Endothelial cell of umbilical vein (primary cell): ENCODE results near the gene UVSSA. TPM values are rescaled to one million over a fixed set of nuclear protein-coding genes. Genes with fewer than 3 reads are reported as not detected.

Experiments
- BruUV-seq: library from RNA; stranded (reverse); fragments of 400-500 nt; replicated peaks from 2 replicates; lab custom pipeline; 2021; lab: Mats Ljungman, UMichigan
- CTCF ChIA-PET: fragments of 300-600, 350-600 bp; sonication (Branson Sonifier 250); formaldehyde crosslinking; loops from one replicate; lab custom pipeline; 2021; ENCODE audit warnings: antibody characterized with exemption, inconsistent platforms; lab: Charles Lee
- POLR2A ChIA-PET: fragments of 300-600, 350-600 bp; sonication (Branson Sonifier 250); formaldehyde crosslinking; loops from one replicate; lab custom pipeline; 2021; ENCODE audit warnings: antibody characterized with exemption, inconsistent platforms; lab: Charles Lee
- DNase-seq: peaks from one replicate; pipeline ENCODE4 v3.0.0-alpha.2; 2011; ENCODE audit warnings: low read depth, low spot score
- FAIRE-seq: peaks from 2 replicates; lab custom pipeline; 2011; peaks lifted over from hg19 to GRCh38; lab: Jason Lieb, UNC
- H2AFZ ChIP-seq: 2 replicates; pipeline ENCODE4 v1.6.0; 2012; ENCODE audit warnings: low read depth, low read length, control low read depth, inconsistent platforms
- H3K27ac ChIP-seq: 2 replicates; pipeline ENCODE4 v1.5.1; 2011; ENCODE audit warnings: low read depth, mild to moderate bottlenecking, control low read depth, low read length, moderate library complexity; ENCODE audit not compliant: insufficient read depth
- H3K27me3 ChIP-seq, 2 experiments: 2 replicates each; pipeline versions ENCODE4 v1.6.0 to v1.6.1; 2011; ENCODE audit warnings: low read length in 2 of 2, mixed read lengths in 1 of 2; ENCODE audit not compliant: control insufficient read depth in 2 of 2, insufficient read depth in 2 of 2
- H3K36me3 ChIP-seq, 2 experiments: 2 replicates in 1 of 2; 3 replicates in 1 of 2; pipeline ENCODE4 v1.5.1; 2011; ENCODE audit warnings: low read length in 2 of 2, mild to moderate bottlenecking in 1 of 2, moderate library complexity in 1 of 2; ENCODE audit not compliant: control insufficient read depth in 2 of 2, insufficient read depth in 2 of 2; ENCODE audit errors: extremely low read depth in 1 of 2
- H3K4me1 ChIP-seq: 3 replicates; pipeline ENCODE4 v1.5.1; 2011; ENCODE audit warnings: mild to moderate bottlenecking, low read length; ENCODE audit not compliant: control insufficient read depth, insufficient read depth; ENCODE audit errors: extremely low read depth
- H3K4me2 ChIP-seq: 2 replicates; pipeline ENCODE4 v1.6.1; 2011; ENCODE audit warnings: low read length, control low read depth, mixed read lengths; ENCODE audit not compliant: insufficient read depth
- H3K4me3 ChIP-seq, 3 experiments: fragments of 200-600 bp in 1 of 3; sonication (generic), shearing (Covaris generic) in 1 of 3; replicated peaks in 1 of 3; 2 replicates each; pipeline ENCODE4 v1.5.1; 2011 to 2016; ENCODE audit warnings: control low read depth in 3 of 3, low read length in 3 of 3, mild to moderate bottlenecking in 2 of 3, inconsistent platforms in 1 of 3, low read depth in 1 of 3, moderate library complexity in 1 of 3; ENCODE audit not compliant: insufficient read depth in 1 of 3
- H3K79me2 ChIP-seq: 2 replicates; pipeline ENCODE4 v1.6.0; 2012; ENCODE audit warnings: low read length, inconsistent platforms; ENCODE audit not compliant: control insufficient read depth, insufficient read depth
- H3K9ac ChIP-seq: replicated peaks from 2 replicates; pipeline ENCODE3; 2011; ENCODE audit warnings: low read length, control low read depth; ENCODE audit not compliant: insufficient read depth; ENCODE audit errors: extremely low read depth
- H3K9me1 ChIP-seq: replicated peaks from 3 replicates; pipeline ENCODE4 v1.6.0; 2011; ENCODE audit warnings: mild to moderate bottlenecking, low read length; ENCODE audit not compliant: control insufficient read depth, insufficient read depth; ENCODE audit errors: extremely low read depth
- H3K9me3 ChIP-seq: replicated peaks from 2 replicates; pipeline ENCODE4 v1.5.1; 2012; ENCODE audit warnings: low read length, inconsistent platforms; ENCODE audit not compliant: control insufficient read depth, insufficient read depth
- H4K20me1 ChIP-seq: replicated peaks from 2 replicates; pipeline ENCODE3; 2011; ENCODE audit warnings: mild to moderate bottlenecking, low read length; ENCODE audit not compliant: control insufficient read depth, insufficient read depth; ENCODE audit errors: extremely low read depth
- EZH2 ChIP-seq: IDR thresholded peaks from 2 replicates; pipeline ENCODE4 v1.6.1; 2012; ENCODE audit warnings: borderline replicate concordance, low read depth, mild to moderate bottlenecking, moderate library complexity, low read length, inconsistent platforms; ENCODE audit not compliant: severe bottlenecking
- FOS ChIP-seq: IDR thresholded peaks from 2 replicates; pipeline ENCODE4 v1.6.1; 2011; ENCODE audit warnings: mild to moderate bottlenecking, low read length, moderate library complexity, borderline replicate concordance; ENCODE audit not compliant: insufficient read depth
- GATA2 ChIP-seq: IDR thresholded peaks from 2 replicates; pipeline ENCODE4 v1.7.0; 2011; ENCODE audit warnings: low read depth, mild to moderate bottlenecking, moderate library complexity, mixed read lengths, low read length; ENCODE audit not compliant: insufficient read length, insufficient read depth
- JUN ChIP-seq: IDR thresholded peaks from 2 replicates; pipeline ENCODE4 v1.6.1; 2011; ENCODE audit warnings: borderline replicate concordance, low read depth; ENCODE audit not compliant: insufficient read length, insufficient read depth
- MAX ChIP-seq: IDR thresholded peaks from 2 replicates; pipeline ENCODE4 v1.6.1; 2011; ENCODE audit not compliant: insufficient read depth, insufficient read length
- MYC ChIP-seq: IDR thresholded peaks from one replicate; pipeline ENCODE4 v1.6.1; 2011; ENCODE audit warnings: mild to moderate bottlenecking, low read depth, low read length
- POLR2A ChIP-seq: IDR thresholded peaks from 2 replicates; pipeline ENCODE4 v1.6.1; 2012; ENCODE audit warnings: low read depth, mild to moderate bottlenecking, control low read depth, low read length
- POLR2AphosphoS5 ChIP-seq: IDR thresholded peaks from 2 replicates; pipeline ENCODE4 v1.6.1; 2012; ENCODE audit warnings: low read depth, mild to moderate bottlenecking, control low read depth, low read length, moderate library complexity; ENCODE audit not compliant: insufficient read depth
- dilution Hi-C: fragments of 300-500 bp; cut with MboI; formaldehyde crosslinking; loops from one replicate; pipeline ENCODE4 v1.15.0; 2019; ENCODE audit warnings: low sequenced_read_pairs; ENCODE audit not compliant: extremely low pct_ligation_motif_present
- intact Hi-C: fragments of 100-400 bp; cut with micrococcal nuclease; formaldehyde crosslinking; loops from one replicate; pipeline ENCODE4 v1.10.0; 2022
- polyA plus RNA-seq, 4 experiments: library from polyadenylated mRNA; depleted of rRNA in 3 of 4; stranded (reverse) in 3 of 4; unstranded in 1 of 4; fragments of >200 nt; gene quantifications; 2 replicates each; pipeline versions ENCODE4 v1.2.1 to v1.2.3, GENCODE V29; 2011 to 2012; ENCODE audit warnings: missing spikeins in 1 of 4
- total RNA-seq: library from RNA; stranded (reverse); gene quantifications from 2 replicates; pipeline ENCODE4 v1.2.3, GENCODE V29; 2021
- TF ChIP-seq, protein P1 (sequence below), 2 donors: IDR thresholded peaks; 1 replicate in 1 of 2; 2 replicates in 1 of 2; pipeline ENCODE4 v1.5.1; 2011; ENCODE audit warnings: low read length in 2 of 2, mild to moderate bottlenecking in 2 of 2, moderate library complexity in 2 of 2, control low read depth in 1 of 2, inconsistent platforms in 1 of 2, low read depth in 1 of 2; ENCODE audit not compliant: insufficient read depth in 1 of 2; ENCODE audit errors: extremely low read depth in 1 of 2

UVSSA gene
- total and polyA plus RNA-seq, 2 donors (not counting 3 experiments of a cell fraction or from before 2014, with no cell fraction given) = 7.1 to 14.9 TPM

DNA sequence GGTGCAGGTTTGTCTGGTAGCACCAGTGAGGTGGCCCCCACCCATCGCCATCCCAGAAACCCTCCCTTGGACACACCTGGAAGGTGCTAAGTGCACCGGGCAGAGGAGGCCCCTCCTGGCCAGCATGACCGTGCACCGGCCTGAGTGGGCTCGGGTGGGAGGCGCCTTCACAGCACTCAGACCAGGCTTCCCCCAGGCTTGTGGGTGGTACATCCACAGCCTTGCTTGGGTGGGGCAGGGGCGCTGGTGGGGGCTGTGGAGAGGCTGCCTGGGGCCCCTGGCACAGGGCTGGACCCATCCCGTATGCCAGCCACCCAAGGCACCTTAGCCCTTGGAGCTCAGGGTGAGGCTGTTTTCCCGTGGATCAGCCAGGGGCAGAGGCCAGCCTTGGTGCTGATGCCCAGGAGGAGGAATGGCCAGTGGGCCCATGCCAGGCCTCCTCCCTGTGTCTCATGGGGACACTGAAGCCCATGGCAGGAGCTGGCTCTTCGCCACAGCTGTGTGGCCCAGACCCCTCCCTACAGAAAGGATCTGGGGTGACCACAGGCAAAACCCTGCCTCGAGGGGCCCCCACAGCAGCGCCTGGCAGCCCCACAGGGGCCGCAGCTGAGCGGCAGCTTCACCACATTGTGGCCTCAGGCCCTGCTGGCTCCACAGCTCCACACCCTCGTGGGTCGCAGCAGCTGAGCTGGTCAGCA is 37.8 kb downstream of the UVSSA start:
- Histone ChIP-seq H3K27ac (no peak overlapping the region), H3K79me2 (no peaks in the 10 kb centered on the region), H3K9me1 (no peaks in the 10 kb centered on the region), H2AFZ (no peak overlapping the region), H3K27me3 (no peaks in the 10 kb centered on the region), H3K4me2 (no peak overlapping the region), H3K36me3 (no peaks in the 10 kb centered on the region), H3K9me3 (no peaks in the 10 kb centered on the region), H3K4me3 (no peak overlapping the region), H3K9ac (no peak overlapping the region), H4K20me1 (no peaks in the 10 kb centered on the region), H3K4me1 (no peaks in the 10 kb centered on the region)
- ChIA-PET POLR2A (no interaction called here), CTCF (no interaction called here)
- FAIRE-seq (no peak), DNase-seq (no peak)
- dilution Hi-C loops (no loop called here), intact Hi-C loops (no loop called here)
- BruUV-seq = no TSS peak
- no peak for TF ChIP-seq POLR2AphosphoS5

DNA sequence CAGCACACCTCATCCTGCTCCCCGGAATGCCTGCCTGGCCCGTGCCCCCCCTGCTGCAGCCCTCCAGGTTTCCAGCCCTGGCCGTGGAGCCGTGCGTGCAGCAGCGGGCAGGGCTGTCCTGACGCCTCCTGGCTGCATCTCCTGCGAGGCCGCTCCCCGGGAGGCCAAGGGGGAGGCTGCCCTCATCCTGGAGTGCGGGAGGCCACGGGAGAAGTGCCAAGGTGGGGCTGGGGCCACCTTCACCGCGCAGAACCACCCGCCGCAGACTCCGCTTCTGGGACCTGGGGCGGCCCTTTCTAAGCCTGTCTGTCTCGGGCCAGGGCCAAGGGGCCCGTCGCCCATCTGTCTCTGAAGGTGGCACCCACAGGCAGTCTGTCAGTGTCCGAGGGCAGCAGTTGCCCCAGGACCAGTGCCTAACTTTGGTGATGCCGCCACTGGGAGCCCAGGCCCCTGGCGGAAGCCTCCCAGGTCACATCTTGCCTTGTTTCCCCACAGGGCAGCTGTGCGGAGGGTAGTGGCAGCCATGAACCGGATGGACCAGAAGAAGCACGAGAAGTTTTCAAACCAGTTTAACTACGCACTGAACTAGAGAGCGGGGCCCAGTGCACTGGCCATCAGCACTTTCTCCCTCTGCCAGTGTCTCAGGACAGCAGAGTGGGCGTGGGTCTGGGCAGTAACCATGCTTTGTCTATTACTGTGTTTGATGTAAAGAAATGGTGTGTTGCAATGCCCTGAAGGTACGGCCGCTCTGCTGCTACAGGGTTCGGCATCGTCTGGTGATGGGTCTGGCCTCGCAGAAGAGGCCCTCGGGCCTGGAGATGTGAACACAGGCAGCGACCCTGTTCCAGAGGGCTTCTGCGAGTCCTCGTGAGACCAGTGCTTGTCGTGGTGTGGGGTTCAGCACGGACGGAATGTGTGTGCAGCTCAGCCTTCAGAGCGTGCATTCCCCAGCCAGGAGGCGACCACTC is 38.6 kb downstream of the UVSSA start:
- Histone ChIP-seq H3K4me2 (no peak overlapping the region), H3K27ac (no peak overlapping the region), H3K27me3 (no peaks in the 10 kb centered on the region), H3K9me1 (no peaks in the 10 kb centered on the region), H3K4me3 (no peak overlapping the region), H2AFZ (no peak overlapping the region), H3K4me1 (no peaks in the 10 kb centered on the region), H4K20me1 (no peaks in the 10 kb centered on the region), H3K9ac (no peak overlapping the region), H3K79me2 (no peaks in the 10 kb centered on the region), H3K36me3 (no peaks in the 10 kb centered on the region), H3K9me3 (no peaks in the 10 kb centered on the region)
- dilution Hi-C loops (no loop called here), intact Hi-C loops (no loop called here)
- DNase-seq = no peak
- ChIA-PET CTCF (no interaction called here), POLR2A (no interaction called here)
- FAIRE-seq = no peak
- no TSS peak for BruUV-seq
- TF ChIP-seq MYC (no peak), POLR2A (no peak), EZH2 (no peak), POLR2AphosphoS5 (no peak), JUN (no peak), FOS (no peak), GATA2 (no peak), MAX (no peak)
- TF ChIP-seq, protein P1, sequence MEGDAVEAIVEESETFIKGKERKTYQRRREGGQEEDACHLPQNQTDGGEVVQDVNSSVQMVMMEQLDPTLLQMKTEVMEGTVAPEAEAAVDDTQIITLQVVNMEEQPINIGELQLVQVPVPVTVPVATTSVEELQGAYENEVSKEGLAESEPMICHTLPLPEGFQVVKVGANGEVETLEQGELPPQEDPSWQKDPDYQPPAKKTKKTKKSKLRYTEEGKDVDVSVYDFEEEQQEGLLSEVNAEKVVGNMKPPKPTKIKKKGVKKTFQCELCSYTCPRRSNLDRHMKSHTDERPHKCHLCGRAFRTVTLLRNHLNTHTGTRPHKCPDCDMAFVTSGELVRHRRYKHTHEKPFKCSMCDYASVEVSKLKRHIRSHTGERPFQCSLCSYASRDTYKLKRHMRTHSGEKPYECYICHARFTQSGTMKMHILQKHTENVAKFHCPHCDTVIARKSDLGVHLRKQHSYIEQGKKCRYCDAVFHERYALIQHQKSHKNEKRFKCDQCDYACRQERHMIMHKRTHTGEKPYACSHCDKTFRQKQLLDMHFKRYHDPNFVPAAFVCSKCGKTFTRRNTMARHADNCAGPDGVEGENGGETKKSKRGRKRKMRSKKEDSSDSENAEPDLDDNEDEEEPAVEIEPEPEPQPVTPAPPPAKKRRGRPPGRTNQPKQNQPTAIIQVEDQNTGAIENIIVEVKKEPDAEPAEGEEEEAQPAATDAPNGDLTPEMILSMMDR (IDR thresholded peaks at IDR 0.05; ENCODE audit: extremely low read depth in 1 of 2, insufficient read depth in 1 of 2, low read depth in 1 of 2, low read length in 2 of 2) = no peak
